IPS-15b (cell line): ENCODE data around the gene ZNF292.
"Not testable (repeated sequence)": the region's sequence is repeated elsewhere in the genome, so short reads cannot be mapped to it uniquely, and the experiment has no call there.

ENCODE experiments used
- H3K27me3 ChIP-seq: one replicate; pipeline ENCODE4 v1.6.1; 2013; ENCODE audit warnings: low read length; ENCODE audit not compliant: control insufficient read depth, insufficient read depth
- H3K36me3 ChIP-seq: one replicate; pipeline ENCODE4 v1.6.1; 2013; ENCODE audit warnings: low read length; ENCODE audit not compliant: control insufficient read depth, insufficient read depth
- H3K4me1 ChIP-seq: one replicate; pipeline ENCODE4 v1.6.1; 2013; ENCODE audit warnings: mild to moderate bottlenecking, low read length; ENCODE audit not compliant: control insufficient read depth, insufficient read depth
- H3K4me3 ChIP-seq: one replicate; pipeline ENCODE4 v1.5.1; 2013; ENCODE audit warnings: low read depth, low read length
- H3K9ac ChIP-seq: one replicate; pipeline ENCODE4 v1.6.1; 2013; ENCODE audit warnings: low read depth, mild to moderate bottlenecking, low read length
- H3K9me3 ChIP-seq: one replicate; pipeline ENCODE4 v1.6.1; 2013; ENCODE audit warnings: mild to moderate bottlenecking, low read length; ENCODE audit not compliant: control insufficient read depth, insufficient read depth

Gene ZNF292

GRCh38 chr6:87287251-87287650 lies 131.9 kb downstream of the ZNF292 start:
- no peaks in the 10 kb centered on the region for H3K36me3 ChIP-seq
- no peaks in the 10 kb centered on the region for H3K27me3 ChIP-seq
- H3K9me3 ChIP-seq = no peaks in the 10 kb centered on the region
- no peak overlapping the region for H3K4me3 ChIP-seq
- H3K4me1 ChIP-seq = no peaks in the 10 kb centered on the region
- H3K9ac ChIP-seq = no peak overlapping the region

- Histone ChIP-seq H3K27me3 (no peaks in the 10 kb centered on the region), H3K9ac (no peak overlapping the region), H3K9me3 (no peaks in the 10 kb centered on the region), H3K36me3 (no peaks in the 10 kb centered on the region), H3K4me3 (no peak overlapping the region), H3K4me1 (no peaks in the 10 kb centered on the region)
These were observed 134.2 kb downstream of the ZNF292 start for GRCh38 chr6:87289571-87289970.

GRCh38 chr6:87291883-87292282 lies 136.5 kb downstream of the ZNF292 start:
- Histone ChIP-seq H3K9ac (no peak overlapping the region), H3K4me3 (no peak overlapping the region), H3K36me3 (no peaks in the 10 kb centered on the region)

GRCh38 chr6:87293526-87293925 lies 138.2 kb downstream of the ZNF292 start:
- H3K36me3 ChIP-seq = no peaks in the 10 kb centered on the region
- H3K27me3 ChIP-seq = no peaks in the 10 kb centered on the region
- no peaks in the 10 kb centered on the region for H3K4me1 ChIP-seq

More at GRCh38 chr6:87291883-87292282, 136.5 kb downstream of the ZNF292 start:
- H3K27me3 ChIP-seq = no peaks in the 10 kb centered on the region
- no peaks in the 10 kb centered on the region for H3K4me1 ChIP-seq
- H3K9me3 ChIP-seq = no peaks in the 10 kb centered on the region

GRCh38 chr6:87297119-87297518 lies 141.8 kb downstream of the ZNF292 start:
- Histone ChIP-seq H3K4me1 (no peaks in the 10 kb centered on the region), H3K4me3 (no peak overlapping the region), H3K9me3 (peaks cover 3% of the 10 kb centered on the region), H3K27me3 (no peaks in the 10 kb centered on the region), H3K36me3 (no peaks in the 10 kb centered on the region), H3K9ac (no peak overlapping the region)

More at GRCh38 chr6:87293526-87293925, 138.2 kb downstream of the ZNF292 start:
- Histone ChIP-seq H3K9ac (no peak overlapping the region), H3K4me3 (no peak overlapping the region), H3K9me3 (no peaks in the 10 kb centered on the region)

GRCh38 chr6:87301277-87301676 lies 145.9 kb downstream of the ZNF292 start:
- not testable (repeated sequence) for H3K9ac ChIP-seq, H3K36me3 ChIP-seq, H3K9me3 ChIP-seq, H3K27me3 ChIP-seq, H3K4me3 ChIP-seq, H3K4me1 ChIP-seq

- Histone ChIP-seq H3K4me3 (no peak overlapping the region), H3K9me3 (no peaks in the 10 kb centered on the region), H3K9ac (no peak overlapping the region), H3K36me3 (no peaks in the 10 kb centered on the region), H3K4me1 (no peaks in the 10 kb centered on the region), H3K27me3 (no peaks in the 10 kb centered on the region)
These were observed 153.6 kb downstream of the ZNF292 start for GRCh38 chr6:87308970-87309369.

GRCh38 chr6:87312860-87313259 lies 157.5 kb downstream of the ZNF292 start:
- H3K27me3 ChIP-seq = no peaks in the 10 kb centered on the region
- H3K9ac ChIP-seq = no peak overlapping the region
- H3K4me1 ChIP-seq = no peaks in the 10 kb centered on the region
- no peak overlapping the region for H3K4me3 ChIP-seq
- no peaks in the 10 kb centered on the region for H3K36me3 ChIP-seq
- H3K9me3 ChIP-seq = no peaks in the 10 kb centered on the region
